Activated CD8-positive, alpha-beta memory T cell treated with anti-CD3 and anti-CD28 coated beads, Interleukin-2, amount 50 U/mL, for 24 hours (primary cell): Measurements from ENCODE around the gene CDK17.
"Not testable (repeated sequence)": the region's sequence is repeated elsewhere in the genome, so short reads cannot be mapped to it uniquely, and the experiment has no call there.

Source experiments
- DNase-seq: peaks from one replicate; pipeline ENCODE4 v3.0.0-alpha.2; 2020; ENCODE audit errors: extremely low read depth

Gene CDK17

DNA sequence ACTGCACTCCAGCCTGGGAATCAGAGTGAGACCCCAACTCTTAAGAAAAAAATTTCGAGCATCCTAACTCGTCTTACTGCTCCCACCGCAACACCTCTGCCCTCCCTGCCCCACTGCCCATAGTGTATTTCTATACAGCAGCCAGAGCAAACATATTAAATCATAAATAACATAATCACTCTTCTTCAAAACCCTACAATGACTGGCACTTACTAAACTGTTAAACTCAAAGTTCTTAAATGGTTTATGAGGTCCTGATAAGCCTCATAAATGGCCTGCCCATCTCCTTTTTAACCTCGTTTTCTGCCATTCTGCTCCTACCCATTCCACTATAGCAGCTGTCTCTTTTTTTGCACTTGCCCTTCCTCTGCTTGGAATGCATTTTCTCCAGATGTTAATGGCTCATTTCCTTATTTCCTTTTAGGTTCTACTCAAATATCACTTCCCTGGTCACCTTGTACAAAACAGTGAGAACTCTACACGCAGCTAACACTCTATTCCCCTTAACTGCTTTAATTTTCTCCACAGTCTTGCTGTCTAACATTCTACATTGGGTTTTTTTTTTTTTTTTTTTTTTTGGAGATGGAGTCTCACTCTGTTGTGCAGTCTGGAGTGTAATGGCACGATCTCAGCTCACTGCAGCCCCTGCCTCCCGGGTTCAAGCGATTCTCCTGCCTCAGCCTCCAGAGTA is 45.2 kb downstream of the CDK17 start:
- no peak for DNase-seq

DNA sequence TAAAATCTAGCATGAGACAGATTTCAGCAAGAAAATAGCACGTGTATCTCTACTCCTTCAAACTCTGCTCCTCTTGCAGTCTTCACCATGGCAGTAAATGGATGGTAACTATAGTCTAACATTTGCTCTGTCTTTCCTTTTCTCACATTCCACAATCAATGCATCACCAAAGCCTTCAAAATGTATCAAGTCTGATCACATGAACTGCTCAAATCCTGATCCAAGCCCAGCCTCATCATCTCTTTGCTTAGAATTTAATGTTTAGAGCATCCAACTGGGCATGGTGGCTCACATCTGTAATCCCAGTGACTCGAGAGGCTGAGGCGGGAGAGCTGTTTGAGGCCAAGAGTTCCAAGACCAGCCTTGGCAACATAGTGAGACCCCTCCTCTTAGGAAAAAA is 45.9 kb downstream of the CDK17 start:
- DNase-seq, result no peak

DNA sequence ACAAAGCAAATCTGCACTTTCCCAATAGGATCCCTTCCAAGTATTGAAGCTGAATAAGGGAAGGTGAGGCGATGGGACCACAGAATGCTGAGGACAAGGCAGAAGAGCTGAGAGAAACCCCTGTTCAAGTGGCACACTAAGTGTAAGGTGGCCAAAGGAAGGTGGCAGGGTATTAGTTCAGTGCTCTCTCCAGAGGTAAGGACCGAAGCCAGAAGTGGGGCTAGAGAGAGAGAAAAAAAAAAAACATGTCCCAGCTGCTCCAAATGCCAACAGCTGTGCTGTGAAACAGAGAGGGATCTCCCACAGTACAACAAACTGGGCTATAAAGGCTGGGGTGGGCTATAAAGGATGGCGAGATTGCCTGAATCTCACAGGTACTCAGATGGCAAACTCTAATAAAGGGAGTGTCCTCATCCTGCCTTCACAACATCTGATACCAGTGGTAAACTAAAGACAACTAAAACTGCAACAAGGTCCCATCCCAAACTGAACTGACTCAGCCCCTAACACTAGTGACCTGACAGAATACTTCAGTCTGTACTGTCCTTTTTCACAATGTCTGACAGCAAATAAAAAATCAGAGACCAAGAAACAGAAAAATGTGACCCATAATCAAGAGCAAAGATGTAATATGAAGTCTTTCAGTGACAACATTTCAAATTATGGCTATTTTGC is 47.9 kb downstream of the CDK17 start:
- DNase-seq, result no peak

DNA sequence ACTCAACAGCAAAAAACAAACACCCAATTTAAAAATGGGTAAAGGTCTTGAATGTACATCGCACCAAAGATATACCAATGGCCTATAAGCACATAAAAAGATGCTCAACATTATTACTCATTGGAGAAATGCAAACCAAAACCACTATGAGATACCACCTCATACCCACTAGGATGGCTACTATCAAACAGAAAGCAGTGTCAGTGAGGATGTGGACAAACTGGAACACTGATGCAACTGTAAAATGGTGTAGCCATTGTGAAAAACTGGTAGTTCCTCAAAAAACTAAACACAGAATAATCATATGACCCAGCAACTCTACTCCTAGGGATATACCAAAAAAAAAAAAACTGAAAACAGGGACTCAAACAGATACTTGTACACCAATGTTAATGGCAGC is 49.3 kb downstream of the CDK17 start:
- DNase-seq, result no peak

DNA sequence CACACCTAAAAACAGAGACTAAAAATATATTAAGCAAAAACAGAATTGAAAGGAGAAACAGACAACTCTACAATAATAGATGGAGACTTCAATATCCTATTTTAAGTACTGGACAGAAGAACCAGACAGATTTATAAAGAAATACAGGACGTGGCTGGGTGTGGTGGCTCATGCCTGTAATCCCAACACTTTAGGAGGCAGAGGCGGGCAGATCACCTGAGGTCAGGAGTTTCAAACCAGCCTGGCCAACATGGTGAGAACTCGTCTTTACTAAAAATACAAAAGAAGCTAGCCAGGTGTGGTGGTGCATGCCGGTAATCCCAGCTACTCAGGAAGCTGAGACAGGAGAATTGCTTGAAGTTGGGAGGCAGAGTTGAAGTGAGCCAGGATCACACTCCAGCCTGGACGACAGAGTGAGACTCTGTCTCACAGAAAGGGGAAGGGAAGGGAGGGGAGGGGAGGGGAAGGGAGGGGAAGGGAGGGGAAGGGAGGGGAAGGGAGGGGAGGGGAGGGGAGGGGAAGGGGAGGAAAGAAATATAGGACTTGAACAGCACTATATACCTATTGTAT is 53.0 kb downstream of the CDK17 start:
- no peak for DNase-seq

DNA sequence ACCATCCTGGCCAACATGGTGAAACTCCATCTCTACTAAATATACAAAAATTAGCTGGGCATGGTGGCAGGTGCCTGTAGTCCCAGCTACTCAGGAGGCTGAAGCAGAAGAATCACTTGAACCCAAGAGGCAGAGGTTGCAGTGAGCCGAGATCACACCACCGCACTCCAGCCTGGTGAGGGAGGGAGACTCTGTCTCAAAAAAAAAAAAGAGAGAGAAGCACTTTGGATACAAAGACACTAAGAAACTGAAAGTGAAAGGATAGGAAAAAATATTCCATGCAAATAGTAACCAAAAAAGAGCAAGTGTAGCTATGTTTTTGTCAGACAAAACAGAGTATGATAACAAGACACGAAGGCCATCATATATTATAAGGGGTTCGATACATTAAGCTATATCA is 53.5 kb downstream of the CDK17 start:
- not testable (repeated sequence) for DNase-seq

DNA sequence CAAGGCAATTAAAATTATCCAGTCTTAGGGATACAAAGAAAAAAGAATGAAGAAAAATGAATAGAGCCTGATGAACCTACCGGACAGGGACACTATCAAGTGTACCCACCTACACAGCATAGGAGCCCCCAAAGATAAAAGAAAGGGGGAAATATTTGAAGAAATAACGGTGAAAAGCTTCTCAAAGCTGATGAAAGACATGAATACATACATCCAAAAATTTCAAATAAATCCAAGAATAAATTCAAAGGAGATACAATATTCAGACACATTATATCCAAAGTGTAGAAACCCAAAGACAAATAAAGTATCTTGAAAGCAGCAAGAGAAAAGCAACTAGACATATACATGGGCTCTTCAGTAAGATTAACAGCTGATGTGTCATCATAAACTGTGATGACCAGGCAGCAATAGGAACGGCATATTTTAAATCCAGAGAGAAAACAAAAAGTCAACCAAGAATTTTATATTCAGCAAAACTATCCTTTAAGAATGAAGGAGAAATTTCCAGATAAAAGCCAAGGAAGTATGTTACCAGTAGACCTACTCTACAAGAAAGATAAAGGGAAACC is 56.0 kb downstream of the CDK17 start:
- no peak for DNase-seq

DNA sequence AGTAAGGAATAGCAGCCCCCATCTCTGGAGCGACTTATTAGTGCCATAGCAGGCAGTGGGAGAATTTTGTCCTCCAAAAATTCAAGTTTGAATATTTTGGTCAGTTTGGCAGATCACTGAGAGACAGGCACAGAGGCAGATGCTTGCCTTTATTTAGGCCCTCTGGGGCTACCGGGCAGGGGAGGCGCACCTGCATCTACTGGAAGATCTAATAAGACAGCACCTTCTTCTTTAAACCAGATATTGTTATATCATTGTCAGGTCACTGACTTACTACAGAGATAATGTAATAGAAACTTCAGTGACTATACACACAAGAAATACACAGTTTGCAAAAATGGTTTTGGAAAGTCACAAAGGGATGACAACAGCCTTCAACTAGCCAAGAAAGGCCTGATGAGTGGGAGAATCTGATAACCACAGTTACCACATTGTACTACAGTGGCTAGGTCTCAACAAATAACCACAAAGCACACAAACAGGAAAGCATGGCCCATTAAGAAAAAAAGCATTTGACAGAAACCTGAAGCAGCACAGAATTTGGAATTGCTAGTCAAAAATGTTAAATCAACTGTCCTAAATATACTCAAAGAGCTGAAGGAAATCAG is 56.8 kb downstream of the CDK17 start:
- DNase-seq, result no peak

DNA sequence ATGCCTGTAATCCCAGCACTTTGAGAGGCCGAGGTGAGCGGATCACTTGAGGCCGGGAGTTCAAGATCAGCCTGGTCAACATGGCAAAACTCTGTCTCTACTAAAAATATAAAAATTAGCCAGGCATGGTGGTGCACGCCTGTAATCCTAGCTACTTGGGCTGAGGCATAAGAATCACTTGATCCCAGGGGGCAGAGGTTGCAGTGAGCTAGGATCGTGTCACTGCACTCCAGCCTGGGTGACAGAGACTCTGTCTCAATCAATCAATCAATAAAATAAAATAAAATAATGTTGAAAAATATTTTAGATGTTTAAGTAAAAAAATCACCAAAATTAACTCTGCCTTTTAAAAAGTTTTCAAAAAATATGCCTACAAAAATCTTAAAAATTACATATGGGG is 60.6 kb downstream of the CDK17 start:
- DNase-seq, result not testable (repeated sequence)

DNA sequence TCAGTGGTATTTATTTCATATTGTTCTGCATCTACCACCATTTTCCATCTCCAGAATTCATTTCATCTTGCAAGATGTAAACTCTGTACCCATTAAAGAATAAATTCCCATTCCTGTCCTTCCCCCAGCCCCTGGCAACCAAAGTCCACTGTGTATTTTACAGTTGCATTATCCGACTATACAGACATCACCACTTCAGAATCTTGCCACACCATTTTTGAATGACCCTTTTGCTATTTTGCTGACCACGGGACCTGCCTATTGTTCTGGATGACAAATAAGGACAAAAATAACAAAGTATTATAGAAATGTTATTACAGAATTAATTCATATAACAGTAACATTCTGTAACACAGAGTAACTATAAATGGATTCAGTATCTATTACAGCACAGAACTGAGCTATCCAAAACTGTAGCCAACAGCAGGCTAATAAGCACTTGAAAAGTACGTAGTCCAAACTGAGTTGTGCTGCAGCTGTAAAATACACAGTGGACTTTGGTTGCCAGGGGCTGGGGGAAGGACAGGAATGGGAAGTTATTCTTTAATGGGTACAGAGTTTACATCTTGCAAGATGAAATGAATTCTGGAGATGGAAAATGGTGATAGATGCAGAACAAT is 61.3 kb downstream of the CDK17 start:
- DNase-seq, result no peak

DNA sequence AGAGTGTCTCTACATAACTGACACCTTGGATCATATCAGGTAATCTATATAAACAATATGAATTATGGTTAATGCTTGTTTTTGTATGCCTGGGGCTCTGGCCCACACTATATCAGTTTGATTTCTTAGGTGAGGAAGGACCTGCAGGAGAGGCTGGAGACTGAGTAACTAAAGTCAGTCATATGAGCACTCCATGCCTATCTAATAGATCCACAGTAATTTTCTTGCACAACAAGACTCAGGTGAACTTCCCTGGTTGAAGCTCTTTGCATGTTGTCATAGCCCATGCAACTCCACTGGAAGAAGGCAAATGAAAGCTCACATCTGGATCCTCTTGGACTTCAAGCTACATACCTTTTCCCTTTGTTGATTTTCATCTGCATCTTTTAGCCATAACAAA is 62.3 kb downstream of the CDK17 start:
- DNase-seq, result no peak

DNA sequence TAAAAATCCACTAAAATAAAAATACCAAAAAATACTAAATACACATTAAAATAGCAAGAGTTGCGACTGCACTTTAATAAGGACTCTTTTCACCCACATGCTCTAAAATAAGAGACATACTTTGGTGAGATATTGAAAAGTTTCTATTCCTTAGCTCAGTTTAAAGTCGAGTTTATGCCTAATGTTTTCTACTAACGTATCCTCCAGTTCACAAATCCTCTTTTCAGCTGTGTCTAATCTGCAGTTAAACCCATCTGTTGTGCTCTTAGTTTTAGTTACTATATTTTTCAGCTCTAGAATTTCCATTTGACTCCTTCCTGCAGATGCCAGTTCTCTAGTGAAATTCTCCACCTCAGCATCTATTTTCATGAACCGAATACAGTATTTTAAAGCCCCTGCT is 63.8 kb downstream of the CDK17 start:
- DNase-seq, result no peak

DNA sequence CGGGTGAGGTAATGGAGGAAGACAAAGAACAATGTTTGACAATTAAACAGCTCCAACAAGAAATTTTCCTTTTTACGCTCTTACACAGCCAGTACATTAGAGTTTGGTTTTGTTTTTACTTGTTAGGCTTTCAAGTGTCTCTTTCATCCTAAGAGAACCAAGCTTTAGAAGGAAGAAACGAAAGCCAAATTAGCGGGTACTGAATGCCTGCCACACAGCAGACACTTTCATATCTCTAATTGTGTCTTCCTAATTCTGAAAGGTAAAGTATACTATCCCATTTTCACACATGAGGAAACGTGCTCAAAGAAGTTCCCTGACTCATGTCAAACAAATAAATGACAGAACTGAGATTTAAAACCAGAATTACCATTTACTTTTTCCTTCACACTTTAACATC is 65.0 kb downstream of the CDK17 start:
- DNase-seq, result no peak

DNA sequence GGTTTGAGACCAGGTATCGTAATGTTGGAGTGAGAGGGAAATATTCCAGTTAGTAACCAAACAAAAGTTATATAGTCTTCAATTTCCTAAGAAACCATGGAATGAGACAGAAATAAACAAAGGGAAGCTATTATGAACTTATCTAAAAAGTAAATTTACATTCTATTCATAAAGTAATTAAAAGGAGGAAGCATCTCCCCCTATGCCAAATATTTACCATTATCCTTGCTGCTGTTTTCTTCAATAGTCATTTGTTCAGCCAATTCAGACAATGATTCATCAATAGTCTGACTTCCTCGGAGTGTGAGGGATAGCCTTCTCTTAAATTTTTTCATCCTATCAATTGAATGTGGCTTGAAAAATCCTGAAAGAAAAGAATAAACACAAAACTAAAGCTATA is 65.7 kb downstream of the CDK17 start:
- no peak for DNase-seq

DNA sequence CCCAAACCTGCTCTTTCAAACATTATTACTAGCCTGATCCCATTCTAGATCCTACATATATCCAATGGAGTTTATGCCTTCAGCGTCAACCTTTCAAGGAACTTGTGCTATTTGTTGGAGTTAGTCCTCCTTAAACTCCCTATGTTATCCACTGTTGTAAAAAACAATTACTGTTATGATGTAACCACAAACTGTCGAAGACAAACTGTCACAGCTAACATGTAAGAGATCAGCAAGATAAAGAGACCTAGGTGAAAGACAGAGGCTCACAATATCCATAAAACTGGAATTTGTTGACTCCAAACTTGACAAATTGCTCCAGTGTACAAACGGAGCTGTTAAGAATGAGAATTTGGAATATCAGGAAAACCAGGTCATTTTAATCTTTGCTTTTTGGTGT is 70.7 kb downstream of the CDK17 start:
- DNase-seq, result no peak

DNA sequence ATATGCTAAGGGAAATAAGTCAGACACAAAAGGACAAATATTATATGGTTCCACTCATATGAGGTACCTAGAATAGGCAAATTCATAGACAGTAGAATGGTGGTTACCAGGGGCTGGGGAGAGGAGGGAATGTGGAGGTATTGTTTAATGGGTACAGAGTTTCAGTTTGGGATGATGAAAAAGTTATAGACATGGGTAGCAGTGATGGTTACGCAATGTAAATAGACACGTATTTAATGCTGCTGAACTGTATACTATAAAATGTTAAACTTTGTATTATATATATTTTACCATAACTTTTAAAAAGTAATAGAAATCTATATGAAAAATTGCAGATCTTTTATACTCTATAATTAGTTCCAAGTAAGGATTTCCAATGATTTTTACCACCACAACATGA is 71.2 kb downstream of the CDK17 start:
- DNase-seq, result no peak

DNA sequence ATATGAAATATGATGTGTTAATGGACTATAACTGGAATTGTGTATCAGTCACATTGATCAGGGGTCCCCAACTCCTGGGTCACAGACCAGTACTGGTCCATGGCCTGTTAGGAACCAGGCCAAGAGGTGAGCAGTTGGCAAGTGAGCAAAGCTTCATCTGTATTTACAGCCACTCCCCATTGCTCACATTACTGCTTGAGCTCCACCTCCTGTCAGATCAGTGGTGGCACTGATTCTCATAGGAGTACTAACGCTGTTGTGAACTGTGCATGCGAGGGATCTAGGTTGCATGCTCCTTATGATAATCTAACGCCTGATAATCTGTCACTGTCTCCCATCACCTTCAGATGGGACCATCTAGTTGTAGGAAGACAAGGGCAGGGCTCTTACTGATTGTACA is 72.3 kb downstream of the CDK17 start:
- DNase-seq, result no peak

DNA sequence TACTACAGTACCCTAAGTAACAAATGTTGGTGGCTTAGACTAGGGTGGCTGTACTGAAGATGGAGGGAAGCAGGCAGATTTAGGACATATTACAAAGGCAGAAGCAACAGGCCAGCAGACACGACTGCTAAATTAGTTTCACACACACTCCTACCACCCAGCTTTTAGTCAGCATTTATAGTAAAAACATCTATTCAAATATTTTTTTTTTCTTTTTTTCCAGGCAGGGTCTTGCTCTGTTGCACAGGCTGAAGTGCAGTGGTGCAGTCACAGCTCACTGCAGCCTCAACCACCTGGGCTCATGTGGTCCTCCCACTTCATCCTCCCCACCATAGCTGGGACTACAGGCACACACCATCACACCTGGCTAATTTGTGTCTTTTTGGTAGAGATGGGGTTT is 72.9 kb downstream of the CDK17 start:
- DNase-seq, result no peak

DNA sequence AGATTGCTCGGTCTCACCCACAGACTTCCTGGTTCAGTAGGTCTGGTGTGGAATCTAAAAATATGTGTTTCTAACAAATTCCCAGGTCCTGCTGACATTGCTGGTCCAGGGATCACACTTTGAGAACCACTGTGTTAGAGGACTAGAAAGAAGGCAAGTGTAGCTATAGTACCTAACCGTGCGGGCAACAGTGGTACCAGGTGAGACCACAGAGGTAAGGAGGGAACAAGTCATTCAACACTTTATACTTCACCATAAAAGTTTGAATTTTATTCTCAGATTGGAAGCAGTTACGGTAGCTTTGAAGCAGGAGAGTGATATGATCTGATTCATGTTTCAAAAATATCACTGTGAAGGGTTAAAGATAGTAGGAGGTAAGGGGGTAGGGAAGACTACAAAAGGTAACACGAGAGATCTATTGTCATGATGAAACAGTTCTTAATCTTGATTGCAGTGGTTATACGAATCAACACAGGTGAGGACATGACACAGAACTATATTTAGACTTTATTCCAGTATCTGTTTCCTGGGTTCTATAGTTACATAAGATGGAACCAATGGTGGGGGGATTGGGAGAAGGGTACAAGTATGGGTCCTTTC is 73.5 kb downstream of the CDK17 start:
- no peak for DNase-seq

DNA sequence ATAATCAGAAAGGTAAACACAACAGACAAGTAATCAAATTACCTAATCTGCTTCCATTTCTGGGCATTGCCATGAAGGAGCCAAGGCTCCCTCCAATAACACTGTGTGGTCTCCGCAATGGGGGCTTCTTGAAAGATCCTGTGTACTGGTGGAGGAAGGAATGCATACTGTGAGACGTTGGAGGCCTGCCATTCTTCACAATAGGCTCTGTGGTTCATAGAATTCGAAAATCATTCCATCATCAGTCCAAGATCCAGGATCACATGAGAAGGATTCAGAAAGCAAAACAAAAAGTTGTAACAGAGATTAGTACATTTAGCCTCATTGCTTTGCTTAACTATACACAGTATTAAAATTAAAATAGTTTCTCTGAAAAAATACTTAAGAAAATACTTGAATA is 76.3 kb downstream of the CDK17 start:
- DNase-seq, result no peak

DNA sequence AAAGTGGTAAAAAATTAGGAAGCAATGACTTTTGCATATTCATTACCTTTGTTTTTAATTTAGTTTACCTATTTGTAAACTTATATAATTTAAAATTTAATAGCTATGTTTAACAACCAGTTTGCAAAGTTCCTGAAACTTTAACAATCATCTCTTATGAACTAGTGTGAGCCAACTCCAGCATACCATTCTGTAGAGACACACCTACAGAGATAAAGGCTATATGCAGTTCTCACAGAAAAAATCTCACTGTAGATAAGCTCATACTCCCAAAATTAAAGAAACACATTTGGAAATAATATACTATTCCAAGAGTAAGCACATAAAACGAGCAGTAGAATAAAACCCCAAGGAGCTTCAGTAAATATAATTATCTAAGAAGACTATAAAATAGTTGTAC is 77.5 kb downstream of the CDK17 start:
- no peak for DNase-seq

DNA sequence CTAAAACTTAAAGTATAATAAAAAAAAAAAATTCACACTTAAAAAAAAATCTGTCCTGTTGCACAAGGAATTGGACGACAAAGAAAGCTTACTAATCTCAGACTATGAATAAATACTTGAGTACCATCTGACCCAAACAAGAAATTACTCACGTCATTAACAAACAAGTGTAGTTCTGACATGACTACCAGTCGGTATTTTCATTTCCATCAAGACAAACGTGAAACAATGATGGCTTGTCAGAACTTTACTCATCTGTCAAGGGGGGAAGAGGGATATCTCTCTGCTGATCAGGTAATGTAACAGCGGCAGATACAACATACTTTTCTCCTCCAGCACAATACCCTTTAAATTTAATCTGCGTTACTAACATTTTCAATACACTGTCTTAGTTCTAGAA is 78.3 kb downstream of the CDK17 start:
- DNase-seq, result no peak
